Endothelial cell of umbilical vein (primary cell): ENCODE measurements around the gene CWC27. TPM values are rescaled to one million over a fixed set of nuclear protein-coding genes. Genes with fewer than 3 reads are reported as not detected.

Experiments
- BruUV-seq: library from RNA; stranded (reverse); fragments of 400-500 nt; replicated peaks from 2 replicates; lab custom pipeline; 2021; lab: Mats Ljungman, UMichigan
- CTCF ChIA-PET: fragments of 300-600, 350-600 bp; sonication (Branson Sonifier 250); formaldehyde crosslinking; loops from one replicate; lab custom pipeline; 2021; ENCODE audit warnings: antibody characterized with exemption, inconsistent platforms; lab: Charles Lee
- POLR2A ChIA-PET: fragments of 300-600, 350-600 bp; sonication (Branson Sonifier 250); formaldehyde crosslinking; loops from one replicate; lab custom pipeline; 2021; ENCODE audit warnings: antibody characterized with exemption, inconsistent platforms; lab: Charles Lee
- DNase-seq: peaks from one replicate; pipeline ENCODE4 v3.0.0-alpha.2; 2011; ENCODE audit warnings: low read depth, low spot score
- FAIRE-seq: peaks from 2 replicates; lab custom pipeline; 2011; peaks lifted over from hg19 to GRCh38; lab: Jason Lieb, UNC
- H2AFZ ChIP-seq: 2 replicates; pipeline ENCODE4 v1.6.0; 2012; ENCODE audit warnings: low read depth, low read length, control low read depth, inconsistent platforms
- H3K27ac ChIP-seq: 2 replicates; pipeline ENCODE4 v1.5.1; 2011; ENCODE audit warnings: low read depth, mild to moderate bottlenecking, control low read depth, low read length, moderate library complexity; ENCODE audit not compliant: insufficient read depth
- H3K27me3 ChIP-seq, 2 experiments: 2 replicates each; pipeline versions ENCODE4 v1.6.0 to v1.6.1; 2011; ENCODE audit warnings: low read length in 2 of 2, mixed read lengths in 1 of 2; ENCODE audit not compliant: control insufficient read depth in 2 of 2, insufficient read depth in 2 of 2
- H3K36me3 ChIP-seq, 2 experiments: 2 replicates in 1 of 2; 3 replicates in 1 of 2; pipeline ENCODE4 v1.5.1; 2011; ENCODE audit warnings: low read length in 2 of 2, mild to moderate bottlenecking in 1 of 2, moderate library complexity in 1 of 2; ENCODE audit not compliant: control insufficient read depth in 2 of 2, insufficient read depth in 2 of 2; ENCODE audit errors: extremely low read depth in 1 of 2
- H3K4me1 ChIP-seq: 3 replicates; pipeline ENCODE4 v1.5.1; 2011; ENCODE audit warnings: mild to moderate bottlenecking, low read length; ENCODE audit not compliant: control insufficient read depth, insufficient read depth; ENCODE audit errors: extremely low read depth
- H3K4me2 ChIP-seq: 2 replicates; pipeline ENCODE4 v1.6.1; 2011; ENCODE audit warnings: low read length, control low read depth, mixed read lengths; ENCODE audit not compliant: insufficient read depth
- H3K4me3 ChIP-seq, 3 experiments: fragments of 200-600 bp in 1 of 3; sonication (generic), shearing (Covaris generic) in 1 of 3; replicated peaks in 1 of 3; 2 replicates each; pipeline ENCODE4 v1.5.1; 2011 to 2016; ENCODE audit warnings: control low read depth in 3 of 3, low read length in 3 of 3, mild to moderate bottlenecking in 2 of 3, inconsistent platforms in 1 of 3, low read depth in 1 of 3, moderate library complexity in 1 of 3; ENCODE audit not compliant: insufficient read depth in 1 of 3
- H3K79me2 ChIP-seq: 2 replicates; pipeline ENCODE4 v1.6.0; 2012; ENCODE audit warnings: low read length, inconsistent platforms; ENCODE audit not compliant: control insufficient read depth, insufficient read depth
- H3K9ac ChIP-seq: replicated peaks from 2 replicates; pipeline ENCODE3; 2011; ENCODE audit warnings: low read length, control low read depth; ENCODE audit not compliant: insufficient read depth; ENCODE audit errors: extremely low read depth
- H3K9me1 ChIP-seq: replicated peaks from 3 replicates; pipeline ENCODE4 v1.6.0; 2011; ENCODE audit warnings: mild to moderate bottlenecking, low read length; ENCODE audit not compliant: control insufficient read depth, insufficient read depth; ENCODE audit errors: extremely low read depth
- H3K9me3 ChIP-seq: replicated peaks from 2 replicates; pipeline ENCODE4 v1.5.1; 2012; ENCODE audit warnings: low read length, inconsistent platforms; ENCODE audit not compliant: control insufficient read depth, insufficient read depth
- H4K20me1 ChIP-seq: replicated peaks from 2 replicates; pipeline ENCODE3; 2011; ENCODE audit warnings: mild to moderate bottlenecking, low read length; ENCODE audit not compliant: control insufficient read depth, insufficient read depth; ENCODE audit errors: extremely low read depth
- EZH2 ChIP-seq: IDR thresholded peaks from 2 replicates; pipeline ENCODE4 v1.6.1; 2012; ENCODE audit warnings: borderline replicate concordance, low read depth, mild to moderate bottlenecking, moderate library complexity, low read length, inconsistent platforms; ENCODE audit not compliant: severe bottlenecking
- FOS ChIP-seq: IDR thresholded peaks from 2 replicates; pipeline ENCODE4 v1.6.1; 2011; ENCODE audit warnings: mild to moderate bottlenecking, low read length, moderate library complexity, borderline replicate concordance; ENCODE audit not compliant: insufficient read depth
- GATA2 ChIP-seq: IDR thresholded peaks from 2 replicates; pipeline ENCODE4 v1.7.0; 2011; ENCODE audit warnings: low read depth, mild to moderate bottlenecking, moderate library complexity, mixed read lengths, low read length; ENCODE audit not compliant: insufficient read length, insufficient read depth
- JUN ChIP-seq: IDR thresholded peaks from 2 replicates; pipeline ENCODE4 v1.6.1; 2011; ENCODE audit warnings: borderline replicate concordance, low read depth; ENCODE audit not compliant: insufficient read length, insufficient read depth
- MYC ChIP-seq: IDR thresholded peaks from one replicate; pipeline ENCODE4 v1.6.1; 2011; ENCODE audit warnings: mild to moderate bottlenecking, low read depth, low read length
- POLR2A ChIP-seq: IDR thresholded peaks from 2 replicates; pipeline ENCODE4 v1.6.1; 2012; ENCODE audit warnings: low read depth, mild to moderate bottlenecking, control low read depth, low read length
- POLR2AphosphoS5 ChIP-seq: IDR thresholded peaks from 2 replicates; pipeline ENCODE4 v1.6.1; 2012; ENCODE audit warnings: low read depth, mild to moderate bottlenecking, control low read depth, low read length, moderate library complexity; ENCODE audit not compliant: insufficient read depth
- dilution Hi-C: fragments of 300-500 bp; cut with MboI; formaldehyde crosslinking; loops from one replicate; pipeline ENCODE4 v1.15.0; 2019; ENCODE audit warnings: low sequenced_read_pairs; ENCODE audit not compliant: extremely low pct_ligation_motif_present
- intact Hi-C: fragments of 100-400 bp; cut with micrococcal nuclease; formaldehyde crosslinking; loops from one replicate; pipeline ENCODE4 v1.10.0; 2022
- polyA plus RNA-seq, 4 experiments: library from polyadenylated mRNA; depleted of rRNA in 3 of 4; stranded (reverse) in 3 of 4; unstranded in 1 of 4; fragments of >200 nt; gene quantifications; 2 replicates each; pipeline versions ENCODE4 v1.2.1 to v1.2.3, GENCODE V29; 2011 to 2012; ENCODE audit warnings: missing spikeins in 1 of 4
- total RNA-seq: library from RNA; stranded (reverse); gene quantifications from 2 replicates; pipeline ENCODE4 v1.2.3, GENCODE V29; 2021
- TF ChIP-seq, protein P1 (sequence below): IDR thresholded peaks from 2 replicates; pipeline ENCODE4 v1.6.1; 2011; ENCODE audit not compliant: insufficient read depth, insufficient read length

The CWC27 gene
- total and polyA plus RNA-seq, 2 donors (not counting 3 experiments of a cell fraction or from before 2014, with no cell fraction given) = 11.9 to 23.8 TPM

DNA sequence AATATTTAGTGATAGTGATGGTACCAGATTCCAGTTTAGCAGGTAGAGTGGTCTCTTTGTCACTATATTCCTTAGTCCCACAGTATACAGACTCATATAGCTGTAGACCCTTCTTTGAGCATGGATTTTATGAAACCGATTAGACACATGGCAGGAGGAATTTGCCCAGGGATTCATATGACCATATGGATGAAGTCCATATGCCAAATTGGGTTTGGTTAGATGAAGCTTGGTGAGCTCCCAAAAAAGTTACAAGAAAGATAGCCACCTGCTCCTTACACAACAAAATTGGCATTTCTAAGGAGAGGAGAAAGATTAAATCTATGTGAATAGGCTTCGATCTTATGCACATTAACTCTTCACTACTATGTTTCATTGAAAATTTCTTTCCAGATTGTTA is 211.4 kb downstream of the CWC27 start:
- FAIRE-seq = no peak
- no peak for TF ChIP-seq POLR2AphosphoS5
- TF ChIP-seq JUN = no peak
- TF ChIP-seq, protein P1, sequence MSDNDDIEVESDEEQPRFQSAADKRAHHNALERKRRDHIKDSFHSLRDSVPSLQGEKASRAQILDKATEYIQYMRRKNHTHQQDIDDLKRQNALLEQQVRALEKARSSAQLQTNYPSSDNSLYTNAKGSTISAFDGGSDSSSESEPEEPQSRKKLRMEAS = no peak
- TF ChIP-seq MYC = no peak
- no peak for TF ChIP-seq GATA2
- dilution Hi-C loops (no loop called here), intact Hi-C loops (no loop called here)
- Histone ChIP-seq H3K36me3 (no peaks in the 10 kb centered on the region), H3K9ac (no peak overlapping the region), H3K4me1 (no peaks in the 10 kb centered on the region), H3K4me2 (no peak overlapping the region), H3K9me3 (no peaks in the 10 kb centered on the region), H4K20me1 (no peaks in the 10 kb centered on the region), H3K79me2 (no peaks in the 10 kb centered on the region), H3K4me3 (no peak overlapping the region), H3K27ac (no peak overlapping the region), H3K9me1 (no peaks in the 10 kb centered on the region), H3K27me3 (no peaks in the 10 kb centered on the region), H2AFZ (no peak overlapping the region)
- no peak for DNase-seq
- ChIA-PET POLR2A (no interaction called here), CTCF (interaction anchor here (1.3 kb wide), 1 partner anchor 503 kb away, joined by 4 read pairs; no protein-coding TSS in a partner anchor)
- BruUV-seq = no TSS peak

DNA sequence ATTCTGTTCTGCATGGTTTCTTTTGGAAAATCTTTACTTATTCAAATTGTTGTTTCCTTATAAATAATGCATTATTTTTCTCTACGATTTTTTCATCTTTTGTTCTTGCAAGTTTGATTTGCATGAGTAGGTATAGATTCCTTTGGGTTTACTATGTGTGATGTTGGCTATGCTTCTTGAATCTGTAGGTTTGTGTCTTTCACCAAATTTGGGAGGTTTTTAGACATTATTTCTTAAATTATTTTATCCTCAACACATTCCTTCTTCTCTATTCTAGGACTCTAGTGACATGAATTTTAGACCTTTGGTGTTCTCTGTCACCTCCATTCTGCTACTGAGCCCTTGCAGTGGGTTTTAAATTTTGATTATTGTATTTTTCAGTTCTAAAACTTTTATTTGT is 219.0 kb downstream of the CWC27 start:
- Histone ChIP-seq H3K79me2 (no peaks in the 10 kb centered on the region), H2AFZ (no peak overlapping the region), H3K27me3 (no peaks in the 10 kb centered on the region), H3K9me3 (no peaks in the 10 kb centered on the region), H3K27ac (no peak overlapping the region), H3K4me2 (no peak overlapping the region), H4K20me1 (no peaks in the 10 kb centered on the region), H3K4me1 (no peaks in the 10 kb centered on the region), H3K9me1 (no peaks in the 10 kb centered on the region), H3K9ac (no peak overlapping the region), H3K4me3 (no peak overlapping the region), H3K36me3 (no peaks in the 10 kb centered on the region)
- DNase-seq = no peak
- BruUV-seq = no TSS peak
- ChIA-PET POLR2A (no interaction called here), CTCF (no interaction called here)
- FAIRE-seq = no peak
- TF ChIP-seq POLR2AphosphoS5 (no peak), FOS (no peak), JUN (no peak), POLR2A (no peak), EZH2 (no peak), MYC (no peak)
- TF ChIP-seq, protein P1 = no peak
- dilution Hi-C loops = no loop called here
- intact Hi-C loops = no loop called here
